Measurements from ENCODE around the gene ANKH. TPM values are rescaled to one million over a fixed set of nuclear protein-coding genes. Genes with fewer than 3 reads are reported as not detected.
"Not testable (repeated sequence)": the region's sequence is repeated elsewhere in the genome, so short reads cannot be mapped to it uniquely, and the experiment has no call there.

Gene ANKH
- polyA plus RNA-seq, 4 donors, result 12.3 to 21.0 (median 13.9) TPM

DNA sequence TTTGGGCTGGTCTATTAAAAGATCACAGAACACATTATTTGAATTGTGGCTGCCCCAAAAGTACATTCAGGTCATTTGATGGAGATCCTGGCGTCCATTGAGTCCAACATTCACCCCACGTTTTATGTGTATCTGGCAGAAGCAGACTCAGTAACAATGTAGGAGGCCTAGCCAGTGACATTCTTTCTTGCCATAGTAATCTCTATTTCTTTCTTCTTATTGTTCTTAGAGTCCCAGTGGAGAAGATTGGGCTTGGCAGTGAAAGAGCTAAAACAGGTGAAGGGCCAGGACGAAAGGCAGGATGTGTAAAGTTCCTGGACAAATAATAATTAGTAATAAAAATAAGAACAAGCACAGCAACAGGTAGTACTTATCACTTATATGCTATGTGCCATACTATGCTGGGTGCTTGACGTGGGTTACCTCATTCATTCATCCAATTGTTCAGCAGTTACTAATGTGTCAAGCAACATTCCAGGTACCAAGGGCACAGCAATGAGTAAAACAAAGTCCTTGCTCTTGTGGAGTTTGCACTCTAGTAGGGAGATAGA is 12.6 kb upstream of the ANKH start:
- DNase-seq (ENCODE audit: low read depth in 4 of 4, low spot score in 3 of 4), result no peak

DNA sequence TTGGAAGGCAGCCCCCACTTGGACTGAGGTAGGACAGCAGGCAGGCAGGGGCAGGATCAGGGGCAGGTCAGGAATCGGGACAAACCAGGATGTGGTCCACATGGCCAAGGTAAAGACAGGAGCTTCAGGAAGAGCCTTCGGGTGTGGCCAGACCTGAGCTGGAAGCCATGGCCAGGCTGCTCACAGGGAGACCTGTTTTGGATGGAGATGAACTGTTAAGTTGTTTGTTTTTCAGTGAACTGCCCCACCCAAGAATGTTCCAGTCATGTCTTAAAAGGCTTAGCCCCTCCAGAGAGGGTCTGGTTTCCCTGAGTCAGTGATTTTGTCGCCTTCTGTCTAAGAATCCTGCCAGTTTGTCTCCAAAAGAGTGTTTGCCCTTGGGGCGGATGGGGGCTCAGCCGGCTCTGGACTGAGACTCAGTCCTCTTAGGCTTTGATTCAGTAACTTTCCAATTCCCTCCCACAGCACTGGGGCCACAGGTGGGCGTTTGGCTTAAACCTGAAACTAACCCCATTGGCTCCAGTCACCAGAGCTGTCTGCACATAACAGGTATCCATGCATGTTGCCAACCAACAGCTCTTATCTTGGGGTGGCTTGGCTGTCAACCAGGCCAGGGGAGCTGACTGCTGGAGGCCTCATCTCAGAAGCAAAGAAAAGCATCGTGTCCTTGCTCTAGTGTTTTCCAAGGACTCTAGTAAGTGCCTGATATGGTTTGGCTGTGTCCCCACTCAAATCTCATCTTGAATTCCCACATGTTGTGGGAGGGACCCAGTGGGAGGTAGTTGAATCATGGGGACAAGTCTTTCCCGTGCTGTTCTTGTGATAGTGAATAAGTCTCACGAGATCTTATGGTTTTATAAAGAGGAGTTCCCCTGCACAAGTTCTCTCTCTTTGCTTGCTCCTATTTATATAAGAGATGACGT is 11.3 kb upstream of the ANKH start:
- DNase-seq (ENCODE audit: low read depth in 4 of 4, low spot score in 3 of 4), result no peak

DNA sequence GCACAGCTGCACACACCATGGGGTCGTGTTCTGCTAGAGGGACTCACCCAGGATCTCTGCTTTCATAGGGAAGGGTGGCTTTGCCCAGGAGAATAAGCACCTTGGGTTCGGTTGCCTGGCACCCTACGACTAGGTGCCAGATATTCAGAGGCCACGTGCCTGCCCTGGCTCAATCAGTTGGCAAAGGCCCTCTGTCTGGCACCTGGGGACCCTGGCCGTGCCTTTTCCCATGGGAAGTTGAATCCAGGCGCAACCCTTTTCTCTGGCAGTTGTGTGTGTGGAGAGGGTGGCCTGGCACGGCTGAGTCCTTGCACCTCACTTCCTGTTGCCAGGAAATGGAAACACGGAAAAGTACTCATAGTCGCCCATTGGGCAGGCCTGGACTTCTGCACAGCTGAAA is 10.2 kb upstream of the ANKH start:
- DNase-seq (ENCODE audit: low read depth in 4 of 4, low spot score in 3 of 4), result no peak

DNA sequence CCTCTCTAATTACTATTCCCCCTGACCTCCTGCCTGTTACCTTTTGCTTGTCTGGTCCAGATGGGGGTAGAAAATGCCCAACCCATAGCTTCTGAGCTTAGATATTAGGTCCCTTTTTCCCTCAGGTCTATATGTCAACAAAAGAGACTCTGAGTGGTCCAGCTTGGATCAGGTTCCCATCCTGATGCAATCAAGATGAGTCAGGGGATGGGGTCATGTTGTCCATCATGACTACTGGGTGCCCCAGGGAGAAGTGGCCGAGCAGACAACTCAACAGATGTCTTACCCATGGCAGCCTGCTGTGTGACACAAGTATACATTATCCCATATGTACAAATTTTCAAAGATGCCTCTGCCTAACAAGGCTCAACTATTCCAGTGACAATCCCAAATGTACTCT is 9.1 kb upstream of the ANKH start:
- no peak for DNase-seq (ENCODE audit: low read depth in 4 of 4, low spot score in 3 of 4)

DNA sequence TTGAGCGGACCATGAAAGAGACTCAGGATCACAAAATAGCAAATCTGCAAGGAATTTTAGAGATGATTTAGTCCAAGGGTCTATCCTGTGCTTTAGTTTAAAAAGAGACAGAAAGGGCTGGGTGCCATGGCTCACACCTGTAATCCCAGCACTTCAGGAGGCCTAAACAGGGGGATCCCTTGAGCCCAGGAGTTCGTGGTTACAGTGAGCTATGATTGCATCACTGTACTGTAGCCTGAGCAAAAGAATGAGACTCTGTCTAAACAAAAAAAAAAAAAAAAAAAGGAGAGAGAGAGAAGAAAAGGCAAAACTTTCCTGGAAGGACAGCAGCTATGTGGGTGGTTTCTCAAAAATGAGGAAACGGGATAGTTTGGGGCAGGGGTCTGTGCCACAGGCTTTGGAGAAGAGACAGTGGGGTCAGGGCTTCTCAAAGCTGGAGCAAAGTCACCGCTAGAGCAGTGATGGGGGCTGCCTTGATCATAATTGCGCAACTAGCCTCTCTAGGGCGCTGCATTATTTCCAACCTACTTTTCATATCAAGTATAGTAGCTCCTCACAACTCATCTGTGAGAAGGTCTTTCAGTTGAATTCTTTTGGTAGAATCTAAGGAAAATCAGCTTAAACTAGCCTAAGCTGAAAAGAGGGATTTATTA is 8.5 kb upstream of the ANKH start:
- DNase-seq (ENCODE audit: low read depth in 4 of 4, low spot score in 3 of 4), result no peak

DNA sequence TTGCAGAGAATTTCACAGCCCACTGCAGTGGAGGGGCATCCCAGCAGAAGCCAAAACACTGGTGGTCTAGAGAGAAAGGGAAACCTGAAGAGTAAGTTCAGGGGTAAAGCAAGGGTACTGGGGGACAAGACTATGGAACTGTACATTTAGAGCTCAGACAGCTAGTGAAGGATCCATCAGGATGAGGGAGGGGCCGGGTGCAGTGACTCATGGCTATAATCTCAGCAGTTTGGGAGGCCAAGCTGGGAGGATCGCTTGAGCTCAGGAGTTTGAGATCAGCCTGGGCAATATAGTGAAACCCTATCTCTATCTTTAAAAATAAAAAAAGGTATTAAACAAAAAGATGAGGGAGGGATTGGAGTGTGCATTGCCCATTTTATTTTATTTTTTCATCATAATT is 7.8 kb upstream of the ANKH start:
- DNase-seq (ENCODE audit: low read depth in 4 of 4, low spot score in 3 of 4), result no peak

DNA sequence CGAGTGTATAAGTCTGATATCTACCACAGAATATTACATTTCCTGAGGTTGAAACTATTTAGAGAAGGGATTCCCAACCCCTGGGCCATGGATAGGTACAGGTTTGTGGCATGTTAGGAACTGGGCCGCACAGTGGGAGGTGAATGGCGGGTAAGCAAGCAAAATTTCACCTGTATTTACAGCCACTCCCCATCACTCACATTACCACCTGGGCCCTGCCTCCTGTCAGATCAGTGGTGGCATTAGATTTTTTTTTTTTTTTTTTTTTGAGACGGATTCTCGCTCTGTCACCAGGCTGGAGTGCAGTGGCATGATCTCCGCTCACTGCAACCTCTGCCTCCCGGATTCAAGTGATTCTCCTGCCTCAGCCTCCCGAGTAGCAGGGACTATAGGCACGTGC is 6.6 kb upstream of the ANKH start:
- DNase-seq (ENCODE audit: low read depth in 4 of 4, low spot score in 3 of 4), result not testable (repeated sequence)

DNA sequence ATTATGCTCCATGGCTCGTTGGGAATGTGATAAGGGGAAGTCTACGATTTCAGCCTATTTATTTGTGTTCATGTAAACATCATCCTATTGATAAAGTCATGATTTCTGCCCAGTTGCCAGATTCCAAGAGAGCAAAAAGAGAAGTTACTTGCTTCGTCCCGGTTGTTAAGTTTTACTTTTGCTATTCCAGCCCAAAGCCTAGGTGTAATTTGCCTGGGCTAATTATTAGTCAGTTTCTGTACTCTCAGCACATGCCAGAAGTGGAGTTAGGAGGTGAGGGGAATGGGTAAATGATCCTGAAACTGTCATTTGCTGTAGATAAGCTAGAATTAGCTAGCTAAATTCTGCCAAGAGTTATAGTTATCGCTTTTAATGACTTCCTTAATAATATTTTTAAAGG is 4.5 kb upstream of the ANKH start:
- DNase-seq (ENCODE audit: low read depth in 4 of 4, low spot score in 3 of 4), result no peak

DNA sequence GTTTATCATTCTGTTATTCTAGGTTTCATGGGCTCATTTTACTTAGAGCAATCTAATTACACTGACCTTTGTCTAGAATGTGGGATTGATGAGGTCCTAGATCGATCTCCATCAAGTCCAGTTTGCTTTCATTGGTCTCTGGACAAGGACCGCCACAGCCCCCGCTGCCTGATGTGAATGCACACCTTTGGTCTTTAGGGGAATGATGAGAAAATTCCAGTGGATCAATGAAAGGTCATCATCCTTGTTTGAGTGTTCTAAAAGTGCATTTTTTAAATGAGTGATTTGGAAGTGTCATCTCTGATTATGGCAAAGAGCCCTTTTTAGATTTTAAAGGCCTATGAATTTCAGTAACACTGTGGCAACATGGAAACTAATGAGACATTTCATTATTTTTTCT is 2.2 kb upstream of the ANKH start:
- no peak for DNase-seq (ENCODE audit: low read depth in 4 of 4, low spot score in 3 of 4)

DNA sequence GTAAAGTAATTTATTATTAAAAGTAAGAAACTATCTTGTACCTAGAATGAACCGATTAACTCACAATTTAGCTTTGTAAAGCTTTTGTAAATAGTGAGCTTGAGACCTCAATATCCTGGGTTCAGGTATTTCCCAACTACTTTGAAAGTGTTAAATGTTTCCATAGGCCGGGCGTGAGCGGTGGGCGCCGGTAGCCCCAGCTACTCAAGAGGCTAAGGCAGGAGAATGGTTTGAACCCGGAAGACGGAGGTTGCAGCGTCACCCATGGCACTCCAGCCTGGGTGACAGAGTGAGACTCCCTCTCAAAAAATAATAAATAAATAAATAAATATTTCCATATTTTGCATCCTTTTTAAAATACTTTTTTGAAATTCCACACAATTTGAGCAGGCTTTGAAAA is 1.5 kb upstream of the ANKH start:
- no peak for DNase-seq (ENCODE audit: low read depth in 4 of 4, low spot score in 3 of 4)

DNA sequence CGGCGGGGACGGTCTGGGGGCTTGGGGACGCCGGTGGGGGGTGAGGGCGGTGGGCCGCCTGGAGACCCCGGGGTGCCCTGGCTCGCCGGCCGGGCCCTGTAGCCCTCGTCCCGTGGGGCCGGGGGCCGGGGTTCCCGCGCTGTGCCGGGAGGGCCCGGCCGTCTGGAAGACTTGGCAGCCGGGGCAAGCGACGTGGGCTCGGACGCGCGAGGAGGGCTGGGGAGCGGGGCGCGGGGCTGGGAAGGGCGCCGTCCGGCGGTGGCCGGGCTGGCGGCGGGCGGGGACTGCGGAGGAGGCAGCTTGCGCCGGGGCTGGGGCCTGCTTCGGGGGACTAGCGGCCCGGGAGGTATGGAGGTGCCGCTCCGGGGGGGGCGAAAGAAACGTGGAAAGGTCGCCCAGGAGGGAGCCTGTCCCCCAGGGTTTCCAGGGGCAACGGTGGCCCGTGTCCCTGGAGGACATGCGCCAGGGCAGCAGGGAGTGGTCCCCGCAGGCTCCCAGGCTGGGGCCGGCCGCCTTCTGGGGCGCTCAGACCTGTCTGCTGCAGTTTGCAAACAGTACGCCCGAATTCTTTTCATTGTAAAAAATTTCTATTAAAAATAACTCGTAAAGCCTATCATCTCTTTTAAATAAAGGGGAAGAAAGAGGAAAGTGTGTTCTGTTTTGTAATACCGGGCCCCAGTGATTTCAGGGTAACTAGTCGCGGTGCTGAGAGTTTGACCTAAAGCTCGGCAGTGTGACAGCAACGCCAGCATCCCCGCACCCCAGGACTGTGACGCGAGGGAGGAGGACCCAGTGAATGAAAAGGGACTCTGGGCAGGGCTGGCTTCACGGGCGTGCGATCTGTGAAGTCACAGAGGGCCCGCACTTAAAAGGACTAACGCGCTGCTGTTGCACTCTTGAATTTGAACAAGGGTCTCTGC is 752 bp upstream of the ANKH start:
- DNase-seq (ENCODE audit: low read depth in 4 of 4, low spot score in 3 of 4), result peak in 2 of 4 donors; percentile 25 to 30

DNA sequence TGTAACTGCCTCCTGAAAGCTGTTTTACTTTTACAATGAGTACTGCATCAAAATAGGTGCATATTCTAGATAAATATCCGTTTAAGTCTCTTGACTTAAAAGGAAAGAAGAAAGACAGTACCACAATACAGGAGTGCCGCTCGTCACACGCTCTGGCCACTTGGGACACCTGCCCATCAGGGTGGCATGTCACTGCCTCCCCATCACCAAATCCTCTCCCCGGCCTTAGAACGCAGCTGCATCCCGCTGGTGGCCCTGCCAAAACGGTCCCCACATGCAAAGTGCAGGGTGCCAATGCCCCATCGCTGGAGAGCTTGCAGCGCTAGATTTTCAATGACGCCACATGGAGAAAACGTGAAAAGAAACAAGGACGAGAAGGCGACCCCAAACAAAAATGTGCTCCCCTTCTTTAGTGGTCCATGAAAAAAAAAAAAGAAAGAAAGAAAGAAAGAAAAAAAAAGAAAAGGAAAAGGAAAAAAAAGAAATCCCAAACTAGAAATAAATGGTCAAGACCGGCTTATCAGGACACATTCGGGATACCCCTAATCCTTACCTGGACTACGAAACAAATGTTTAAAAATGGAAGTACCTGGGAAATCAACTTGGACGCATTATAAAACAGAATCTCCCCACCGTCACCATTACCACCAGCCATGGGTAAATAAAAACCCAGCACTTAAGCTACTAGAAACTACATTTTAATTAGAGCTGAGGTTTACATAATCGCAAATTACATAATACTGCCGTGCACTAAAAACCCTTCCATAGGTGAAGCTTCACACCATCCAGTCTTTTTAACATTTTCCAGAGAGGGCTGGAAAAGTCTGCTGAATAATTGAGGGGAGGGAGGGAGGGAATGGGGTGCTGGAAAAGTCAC is 1.0 kb downstream of the ANKH start:
- peak in 2 of 4 donors; percentile 5 to 10 for DNase-seq (ENCODE audit: low read depth in 4 of 4, low spot score in 3 of 4)

DNA sequence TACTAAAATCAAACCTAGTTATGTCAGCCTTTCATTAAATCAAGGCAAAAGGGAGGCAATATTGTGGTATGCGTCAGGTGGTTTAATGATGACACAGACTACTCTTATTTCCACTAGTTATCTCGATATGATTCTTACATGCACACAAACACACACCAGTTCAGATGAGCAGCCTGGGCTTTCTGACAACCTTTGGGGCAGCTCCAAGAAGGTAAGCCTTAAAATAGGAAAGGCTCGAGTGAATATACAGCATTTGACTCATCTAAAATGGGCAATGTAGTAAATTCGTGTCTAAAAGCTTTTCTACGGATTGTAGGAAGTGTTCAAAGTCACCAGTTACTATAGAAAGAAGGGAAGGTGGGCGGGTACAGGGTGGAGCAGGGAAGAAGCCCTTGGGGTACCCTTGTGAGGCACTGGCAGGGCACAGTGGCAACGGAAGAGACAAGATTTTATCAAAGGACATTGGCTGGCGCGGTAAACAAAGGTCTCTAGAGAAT is 1.9 kb downstream of the ANKH start:
- no peak for DNase-seq (ENCODE audit: low read depth in 4 of 4, low spot score in 3 of 4)

DNA sequence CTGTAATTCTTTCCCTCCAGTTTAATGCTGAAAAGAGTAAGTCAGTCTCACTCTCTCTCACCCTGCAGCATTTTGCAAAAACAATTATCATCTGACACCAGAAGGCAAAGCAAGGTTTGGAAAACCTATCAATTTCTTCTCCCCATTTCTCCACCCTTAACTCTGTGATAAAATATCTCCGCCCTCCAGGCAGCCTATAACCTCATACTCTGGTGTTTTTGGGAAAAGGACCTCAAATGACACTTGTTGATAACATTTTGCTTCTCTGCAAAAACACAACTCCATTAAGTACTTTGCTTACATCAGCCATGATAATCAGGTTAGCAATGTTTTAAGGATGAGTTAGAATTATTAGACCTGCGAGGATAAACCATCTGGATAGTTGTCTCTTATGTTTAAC is 2.3 kb downstream of the ANKH start:
- DNase-seq (ENCODE audit: low read depth in 4 of 4, low spot score in 3 of 4), result no peak

DNA sequence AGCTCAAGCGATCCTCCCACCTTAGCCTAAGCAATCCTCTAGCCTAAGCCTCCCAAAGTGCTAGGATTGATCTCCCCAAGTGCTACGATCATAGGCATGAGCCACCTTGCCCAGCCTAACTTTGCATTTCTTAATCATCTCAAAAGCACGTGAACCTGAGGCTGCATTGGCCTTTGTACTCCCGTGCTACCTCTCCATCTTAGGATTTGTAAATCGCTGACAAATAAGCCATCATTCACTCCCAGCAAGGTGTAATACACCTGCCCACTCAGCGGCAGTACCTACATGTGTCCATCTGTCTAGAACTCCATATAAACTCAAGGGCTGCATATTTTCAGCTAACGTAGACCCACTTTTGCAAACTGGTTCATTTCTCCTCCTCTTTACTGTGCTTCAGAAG is 2.8 kb downstream of the ANKH start:
- no peak for DNase-seq (ENCODE audit: low read depth in 4 of 4, low spot score in 3 of 4)

DNA sequence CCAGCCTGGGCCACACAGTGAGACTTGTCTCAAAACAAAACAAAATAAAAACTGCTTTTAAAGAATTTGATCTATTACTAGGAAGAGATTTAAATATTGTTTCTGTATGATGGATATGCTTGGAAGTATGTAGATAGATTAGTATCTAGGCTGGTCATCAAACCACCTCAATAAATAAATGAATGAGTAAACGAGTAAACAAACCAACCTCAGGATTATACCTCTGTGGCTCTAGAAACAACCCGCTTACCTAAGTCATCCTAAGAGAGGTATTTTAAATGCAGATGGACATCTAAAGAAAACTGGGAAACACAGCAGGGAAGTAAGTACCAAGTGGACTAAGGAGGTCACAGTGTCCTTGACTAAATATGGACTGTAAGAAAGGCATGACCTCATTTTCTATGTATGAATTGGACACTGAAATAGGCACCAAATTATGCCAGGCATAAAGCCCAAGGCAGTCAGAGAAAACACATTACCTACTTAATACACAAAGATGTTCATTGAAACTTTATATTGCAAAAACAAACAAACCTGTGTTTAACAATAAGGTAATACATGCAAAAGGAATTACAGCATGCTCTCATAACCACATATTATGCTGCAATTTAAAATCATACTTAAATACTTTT is 7.3 kb downstream of the ANKH start:
- no peak for DNase-seq (ENCODE audit: low read depth in 4 of 4, low spot score in 3 of 4)

DNA sequence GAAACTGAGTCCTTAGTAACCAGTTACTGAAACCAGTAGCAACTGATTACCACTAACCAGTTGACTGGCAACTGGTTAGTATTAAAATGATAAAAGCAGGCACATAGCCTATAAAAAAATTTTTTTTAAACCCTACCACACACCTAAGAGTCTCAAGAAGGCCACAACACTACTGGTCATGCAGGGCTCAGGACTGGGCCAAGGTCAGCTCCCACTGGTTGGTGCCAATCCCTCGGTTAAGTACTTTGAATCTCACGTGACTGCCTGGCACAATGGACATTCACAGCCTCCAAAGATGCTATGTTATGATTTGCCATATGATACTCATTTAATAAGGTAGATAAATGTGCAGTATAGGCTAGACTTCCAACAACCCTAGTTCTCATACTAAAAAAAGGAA is 8.5 kb downstream of the ANKH start:
- no peak for DNase-seq (ENCODE audit: low read depth in 4 of 4, low spot score in 3 of 4)

DNA sequence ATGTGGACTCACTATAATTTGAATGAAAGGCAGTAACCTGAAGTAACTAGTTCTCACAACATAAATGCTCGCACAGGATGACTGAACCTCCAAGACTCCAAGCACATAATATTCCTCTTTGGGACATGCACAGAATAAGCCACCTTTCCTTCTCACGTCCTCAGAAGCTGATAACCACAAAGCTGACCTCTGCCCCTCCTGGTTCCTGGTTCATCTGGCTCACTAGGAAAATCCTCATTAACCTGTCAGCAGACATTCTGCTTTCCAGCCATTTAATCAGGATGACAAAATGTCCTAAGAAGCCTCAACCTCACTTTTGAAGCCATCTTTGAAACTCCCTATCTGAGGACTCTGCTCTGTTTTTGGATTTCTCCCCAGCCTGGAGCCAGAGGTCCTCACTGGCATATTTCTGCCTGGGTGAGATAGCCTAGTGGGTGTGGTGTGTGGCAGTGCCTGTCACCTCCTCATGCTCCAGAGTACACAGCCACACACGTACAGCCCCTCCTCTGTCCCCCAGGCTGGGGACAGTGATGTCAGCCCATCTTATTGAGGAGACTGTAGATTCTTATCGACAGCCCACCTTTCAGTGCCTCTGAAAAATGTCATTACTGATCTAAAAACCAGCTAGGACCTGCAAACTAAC is 10.3 kb downstream of the ANKH start:
- no peak for DNase-seq (ENCODE audit: low read depth in 4 of 4, low spot score in 3 of 4)

DNA sequence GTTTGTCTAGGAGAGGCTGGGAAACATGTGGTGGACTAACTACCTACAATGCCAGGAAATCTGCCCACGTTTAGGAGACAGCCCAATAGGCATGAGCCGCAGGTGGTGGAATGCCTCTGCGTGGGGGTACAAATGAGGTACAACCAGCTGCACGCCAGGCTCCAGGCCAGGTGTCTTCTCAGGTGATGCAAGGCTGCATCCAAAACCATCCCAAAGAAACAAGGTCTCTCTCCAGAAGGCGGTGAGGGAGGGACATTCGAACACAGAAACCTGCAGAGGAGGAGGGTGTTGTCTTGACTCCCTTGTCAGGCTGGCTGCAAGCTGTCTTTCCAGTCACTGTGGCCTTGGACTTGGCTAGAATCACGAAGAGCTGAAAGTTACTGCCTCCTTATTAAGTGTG is 11.6 kb downstream of the ANKH start:
- no peak for DNase-seq (ENCODE audit: low read depth in 4 of 4, low spot score in 3 of 4)
